PFSK-1 (cell line): ENCODE results near the gene SPTBN4.

Experiments used
- FOXP2 ChIP-seq: optimal IDR thresholded peaks from 2 replicates; pipeline ENCODE3; 2011; ENCODE audit warnings: borderline replicate concordance, control low read depth, inconsistent platforms; ENCODE audit not compliant: insufficient read depth; ENCODE audit errors: extremely low read length, extremely low read depth
- POLR2AphosphoS5 ChIP-seq: IDR thresholded peaks from 2 replicates; pipeline ENCODE4 v1.6.1; 2012; ENCODE audit warnings: low read depth, mild to moderate bottlenecking, control low read depth, low read length, moderate library complexity
- REST ChIP-seq, 2 experiments: IDR thresholded peaks; 2 replicates each; pipeline versions ENCODE4 v1.6.1 to v1.8.0; 2011 to 2012; ENCODE audit warnings: low read depth in 2 of 2, low read length in 2 of 2, control low read depth in 1 of 2, inconsistent platforms in 1 of 2, mild to moderate bottlenecking in 1 of 2, moderate library complexity in 1 of 2; ENCODE audit not compliant: insufficient read depth in 1 of 2
- SIN3A ChIP-seq: IDR thresholded peaks from 2 replicates; pipeline ENCODE4 v1.6.1; 2012; ENCODE audit warnings: mild to moderate bottlenecking, low read length, moderate library complexity, borderline replicate concordance; ENCODE audit not compliant: insufficient read depth
- TAF1 ChIP-seq: IDR thresholded peaks from 2 replicates; pipeline ENCODE4 v1.6.1; 2012; ENCODE audit warnings: low read length, control low read depth, borderline replicate concordance; ENCODE audit not compliant: insufficient read depth

SPTBN4 gene

DNA sequence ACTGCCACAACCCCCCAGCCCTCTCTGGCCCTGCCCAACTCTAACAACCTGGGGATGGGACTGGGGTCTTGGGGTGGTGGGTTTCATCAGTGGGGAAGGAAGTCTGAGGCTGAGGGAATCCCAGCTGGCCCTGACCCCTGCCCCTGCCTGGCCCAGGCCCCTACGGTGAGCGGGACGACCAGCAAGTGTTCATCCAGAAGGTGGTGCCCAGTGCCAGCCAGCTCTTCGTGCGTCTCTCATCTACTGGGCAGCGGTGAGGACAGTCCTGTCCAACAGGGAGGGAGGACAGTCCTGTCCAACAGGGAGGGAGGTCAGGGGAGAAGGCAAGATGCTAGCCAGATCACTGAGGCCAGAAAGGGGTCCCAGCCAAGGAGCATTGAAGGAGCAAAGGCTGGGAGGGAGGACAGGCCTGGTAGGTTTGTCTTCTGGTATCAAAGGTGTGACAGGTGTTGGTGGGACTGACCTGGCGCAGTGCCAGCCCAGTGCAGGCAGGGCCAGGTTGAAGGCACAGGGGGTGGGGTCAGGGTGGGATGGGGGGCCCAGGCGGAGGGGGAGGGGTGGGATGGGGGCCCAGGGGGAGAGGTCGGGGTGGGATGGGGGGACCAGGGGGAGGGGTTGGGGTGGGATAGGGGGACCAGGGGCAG, 122.2 kb downstream of the SPTBN4 start:
- TF ChIP-seq REST (IDR thresholded peaks at IDR 0.05; ENCODE audit: insufficient read depth in 1 of 2, low read depth in 2 of 2, low read length in 2 of 2): no peak
- TF ChIP-seq SIN3A: no peak
- no peak for TF ChIP-seq FOXP2
- no peak for TF ChIP-seq POLR2AphosphoS5
- no peak for TF ChIP-seq TAF1

GRCh38 chr19:40589591-40590429, 123.0 kb downstream of the SPTBN4 start:
- TF ChIP-seq TAF1 (no peak), POLR2AphosphoS5 (no peak), FOXP2 (no peak), REST (IDR thresholded peaks at IDR 0.05; ENCODE audit: insufficient read depth in 1 of 2, low read depth in 2 of 2, low read length in 2 of 2) (no peak), SIN3A (no peak)

- TF ChIP-seq SIN3A: no peak
- no peak for TF ChIP-seq TAF1
- no peak for TF ChIP-seq POLR2AphosphoS5
Observed at GRCh38 chr19:40590464-40591265, 123.9 kb downstream of the SPTBN4 start.

DNA sequence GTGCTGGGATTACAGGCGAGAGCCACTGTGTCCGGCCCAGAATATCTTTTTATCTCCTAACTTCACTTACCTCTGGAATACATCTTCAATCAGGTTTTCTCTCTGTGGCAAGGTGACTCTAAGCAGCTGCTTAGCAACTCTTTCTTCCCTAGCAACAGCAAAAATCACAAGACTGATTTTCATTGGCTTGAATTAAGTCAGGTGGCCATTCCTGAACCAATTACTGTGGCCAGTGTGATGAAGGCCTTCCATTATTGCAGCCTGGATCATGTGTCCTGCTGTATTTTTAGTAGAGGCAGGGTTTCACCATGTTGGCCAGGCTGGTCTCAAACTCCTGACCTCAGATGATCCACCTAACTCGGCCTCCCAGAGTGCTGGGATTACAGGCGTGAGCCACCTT, 125.4 kb downstream of the SPTBN4 start:
- TF ChIP-seq SIN3A (no peak), TAF1 (no peak), POLR2AphosphoS5 (no peak), REST (IDR thresholded peaks at IDR 0.05; ENCODE audit: insufficient read depth in 1 of 2, low read depth in 2 of 2, low read length in 2 of 2) (no peak), FOXP2 (no peak)

- TF ChIP-seq SIN3A: no peak
- TF ChIP-seq FOXP2: no peak
- no peak for TF ChIP-seq POLR2AphosphoS5
- no peak for TF ChIP-seq REST (IDR thresholded peaks at IDR 0.05; ENCODE audit: insufficient read depth in 1 of 2, low read depth in 2 of 2, low read length in 2 of 2)
- no peak for TF ChIP-seq TAF1
Observed at GRCh38 chr19:40594255-40594654, 127.5 kb downstream of the SPTBN4 start.
